ENCODE results near the gene ALAS1. TPM values are rescaled to one million over a fixed set of nuclear protein-coding genes. Genes with fewer than 3 reads are reported as not detected.
A peak's percentile ranks its signal among the peaks of the same experiment; 100 is the strongest.

Gene ALAS1
- total and polyA plus RNA-seq, 4 donors: 38.7 to 85.1 (median 57.2) TPM

GRCh38 chr3:52194485-52195290, 3.3 kb upstream of the ALAS1 start:
- H3K4me1 ChIP-seq (ENCODE audit: control insufficient read depth in 5 of 5, insufficient read depth in 5 of 5, low read length in 5 of 5): peaks cover 12 to 86% (median 50%) of the 10 kb centered on the region in 5 donors

DNA sequence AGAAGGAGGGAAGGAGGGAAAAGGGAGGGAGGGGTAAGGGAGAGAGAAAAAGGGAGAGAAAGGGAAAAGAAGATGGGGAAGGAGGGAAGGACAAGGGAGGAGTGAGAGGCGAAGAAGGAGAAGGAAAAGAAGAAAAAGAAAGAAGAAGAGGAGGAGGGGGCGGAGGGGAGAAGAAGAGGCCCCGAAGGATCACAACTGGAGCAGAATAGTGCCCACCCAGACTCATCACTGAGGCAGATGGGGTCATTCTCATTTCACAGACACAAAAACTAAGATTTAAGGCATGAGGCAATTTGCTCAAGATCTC, 2.7 kb upstream of the ALAS1 start:
- ATAC-seq (ENCODE audit: insufficient read depth, low FRiP score) (no peak), DNase-seq (no peak)
- Histone ChIP-seq H3K9me3 (ENCODE audit: control insufficient read depth in 4 of 4, insufficient read depth in 3 of 4, low read length in 3 of 4) (no peaks in the 10 kb centered on the region), H3K9ac (ENCODE audit: insufficient read depth in 1 of 2, low read length in 2 of 2) (peak overlapping the region in 1 of 2 donors; percentile 14), H3K27me3 (ENCODE audit: control insufficient read depth in 3 of 3, insufficient read depth in 3 of 3, low read length in 2 of 3) (no peaks in the 10 kb centered on the region), H3K4me1 (ENCODE audit: control insufficient read depth in 5 of 5, insufficient read depth in 5 of 5, low read length in 5 of 5) (peaks cover 12 to 80% (median 45%) of the 10 kb centered on the region in 5 donors), H3K27ac (ENCODE audit: low read depth in 1 of 2, low read length in 1 of 2) (peak overlapping the region in 1 of 2 donors; percentile 90), H3K4me3 (no peak overlapping the region), H3K36me3 (ENCODE audit: control insufficient read depth in 4 of 4, insufficient read depth in 4 of 4, low read length in 4 of 4) (peaks cover 0 to 6% (median 3%) of the 10 kb centered on the region in 4 donors)
- 62 to 83% methylated on average over 3 of the region's 3 CpGs for WGBS, 2 donors
- TF ChIP-seq, protein P1, sequence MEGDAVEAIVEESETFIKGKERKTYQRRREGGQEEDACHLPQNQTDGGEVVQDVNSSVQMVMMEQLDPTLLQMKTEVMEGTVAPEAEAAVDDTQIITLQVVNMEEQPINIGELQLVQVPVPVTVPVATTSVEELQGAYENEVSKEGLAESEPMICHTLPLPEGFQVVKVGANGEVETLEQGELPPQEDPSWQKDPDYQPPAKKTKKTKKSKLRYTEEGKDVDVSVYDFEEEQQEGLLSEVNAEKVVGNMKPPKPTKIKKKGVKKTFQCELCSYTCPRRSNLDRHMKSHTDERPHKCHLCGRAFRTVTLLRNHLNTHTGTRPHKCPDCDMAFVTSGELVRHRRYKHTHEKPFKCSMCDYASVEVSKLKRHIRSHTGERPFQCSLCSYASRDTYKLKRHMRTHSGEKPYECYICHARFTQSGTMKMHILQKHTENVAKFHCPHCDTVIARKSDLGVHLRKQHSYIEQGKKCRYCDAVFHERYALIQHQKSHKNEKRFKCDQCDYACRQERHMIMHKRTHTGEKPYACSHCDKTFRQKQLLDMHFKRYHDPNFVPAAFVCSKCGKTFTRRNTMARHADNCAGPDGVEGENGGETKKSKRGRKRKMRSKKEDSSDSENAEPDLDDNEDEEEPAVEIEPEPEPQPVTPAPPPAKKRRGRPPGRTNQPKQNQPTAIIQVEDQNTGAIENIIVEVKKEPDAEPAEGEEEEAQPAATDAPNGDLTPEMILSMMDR (IDR thresholded peaks at IDR 0.05; ENCODE audit: control extremely low read depth, extremely low read depth): no peak

More at GRCh38 chr3:52194485-52195290, 3.3 kb upstream of the ALAS1 start:
- ATAC-seq (ENCODE audit: insufficient read depth, low FRiP score) (no peak), DNase-seq (peak; percentile 93 to 97 (median 96))
- TF ChIP-seq, protein P1 (IDR thresholded peaks at IDR 0.05; ENCODE audit: control extremely low read depth, extremely low read depth): no peak
- peaks cover 0 to 3% (median 1%) of the 10 kb centered on the region in 4 donors for H3K36me3 ChIP-seq (ENCODE audit: control insufficient read depth in 4 of 4, insufficient read depth in 4 of 4, low read length in 4 of 4)
- no peak overlapping the region for H3K4me3 ChIP-seq
- 61 to 82% methylated on average over 13 to 14 of the region's 14 CpGs for WGBS, 2 donors
- H3K9ac ChIP-seq (ENCODE audit: insufficient read depth in 1 of 2, low read length in 2 of 2): no peak overlapping the region
- H3K9me3 ChIP-seq (ENCODE audit: control insufficient read depth in 4 of 4, insufficient read depth in 3 of 4, low read length in 3 of 4): no peaks in the 10 kb centered on the region
- H3K27ac ChIP-seq (ENCODE audit: low read depth in 1 of 2, low read length in 1 of 2): no peak overlapping the region
- H3K27me3 ChIP-seq (ENCODE audit: control insufficient read depth in 3 of 3, insufficient read depth in 3 of 3, low read length in 2 of 3): no peaks in the 10 kb centered on the region

GRCh38 chr3:52195823-52196331, 2.1 kb upstream of the ALAS1 start:
- DNase-seq (peak in 2 of 3 donors; percentile 69 to 81), ATAC-seq (ENCODE audit: insufficient read depth, low FRiP score) (peak; percentile 21)
- no peak overlapping the region for H3K4me3 ChIP-seq
- H3K27me3 ChIP-seq (ENCODE audit: control insufficient read depth in 3 of 3, insufficient read depth in 3 of 3, low read length in 2 of 3): no peaks in the 10 kb centered on the region
- H3K9ac ChIP-seq (ENCODE audit: insufficient read depth in 1 of 2, low read length in 2 of 2): peak overlapping the region in 1 of 2 donors; percentile 14
- H3K36me3 ChIP-seq (ENCODE audit: control insufficient read depth in 4 of 4, insufficient read depth in 4 of 4, low read length in 4 of 4): peaks cover 0 to 8% (median 4%) of the 10 kb centered on the region in 4 donors
- no peaks in the 10 kb centered on the region for H3K9me3 ChIP-seq (ENCODE audit: control insufficient read depth in 4 of 4, insufficient read depth in 3 of 4, low read length in 3 of 4)
- WGBS, 2 donors: 36 to 44% methylated on average over 10 of the region's 10 CpGs
- TF ChIP-seq, protein P1 (IDR thresholded peaks at IDR 0.05; ENCODE audit: control extremely low read depth, extremely low read depth): no peak
- peak overlapping the region; percentile 10 to 90 for H3K27ac ChIP-seq (ENCODE audit: low read depth in 1 of 2, low read length in 1 of 2)
- H3K4me1 ChIP-seq (ENCODE audit: control insufficient read depth in 5 of 5, insufficient read depth in 5 of 5, low read length in 5 of 5): peaks cover 12 to 74% (median 43%) of the 10 kb centered on the region in 5 donors

Data from lung (tissue), 12 donors.